Stimulated activated CD8-positive, alpha-beta memory T cell treated with anti-CD3 and anti-CD28 coated beads, Interleukin-12 subunit alpha, Interleukin-12 subunit beta, amount 100 ng/mL, for 24 hours (primary cell): ENCODE data around the gene UBE2D4.
"Not testable (repeated sequence)": the region's sequence is repeated elsewhere in the genome, so short reads cannot be mapped to it uniquely, and the experiment has no call there.

ENCODE experiments used
- DNase-seq: peaks from one replicate; pipeline ENCODE4 v3.0.0-alpha.2; 2020; ENCODE audit errors: extremely low read depth

The UBE2D4 gene

DNA sequence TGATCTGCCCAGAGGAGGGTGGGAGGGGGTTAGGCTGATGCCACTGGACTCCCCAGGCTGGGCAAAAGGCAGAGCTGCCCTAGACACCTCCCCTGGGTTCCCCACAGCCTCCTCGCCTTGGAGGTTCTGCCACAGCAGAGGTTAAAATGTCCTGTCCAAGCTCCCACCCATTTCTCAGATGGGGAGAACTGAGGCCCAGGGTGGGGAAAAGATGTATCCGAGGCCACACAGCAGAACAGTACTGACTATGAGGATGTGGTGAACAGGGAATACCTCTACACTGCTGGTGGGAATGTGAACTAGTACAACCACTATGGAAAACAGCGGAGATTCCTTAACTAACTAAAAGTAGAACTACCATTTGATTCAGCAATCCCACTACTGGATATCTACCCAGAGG is 40.2 kb downstream of the UBE2D4 start:
- DNase-seq = not testable (repeated sequence)

GRCh38 chr7:43968172-43969040 is 42.2 kb downstream of the UBE2D4 start:
- DNase-seq = not testable (repeated sequence)

DNA sequence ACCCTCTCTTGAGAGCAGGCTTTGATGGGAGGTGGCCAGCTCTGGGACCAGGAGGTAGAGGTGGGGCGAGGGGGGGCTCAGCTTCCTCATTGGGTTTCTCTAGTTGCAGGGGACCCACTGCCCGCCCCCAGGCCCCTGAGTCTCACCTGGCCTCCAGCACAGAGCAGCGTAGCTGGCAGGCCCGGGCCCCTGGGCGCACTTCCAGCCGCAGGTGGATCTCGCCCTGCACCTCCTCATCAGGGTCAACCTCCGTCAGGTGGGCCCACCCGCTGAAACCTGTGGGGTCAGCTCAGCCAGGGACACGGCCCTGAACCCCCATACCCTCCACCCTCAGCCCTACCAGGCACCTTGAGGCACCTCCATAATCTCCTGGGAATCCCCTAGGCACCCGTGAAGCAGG is 43.4 kb downstream of the UBE2D4 start:
- DNase-seq = not testable (repeated sequence)

DNA sequence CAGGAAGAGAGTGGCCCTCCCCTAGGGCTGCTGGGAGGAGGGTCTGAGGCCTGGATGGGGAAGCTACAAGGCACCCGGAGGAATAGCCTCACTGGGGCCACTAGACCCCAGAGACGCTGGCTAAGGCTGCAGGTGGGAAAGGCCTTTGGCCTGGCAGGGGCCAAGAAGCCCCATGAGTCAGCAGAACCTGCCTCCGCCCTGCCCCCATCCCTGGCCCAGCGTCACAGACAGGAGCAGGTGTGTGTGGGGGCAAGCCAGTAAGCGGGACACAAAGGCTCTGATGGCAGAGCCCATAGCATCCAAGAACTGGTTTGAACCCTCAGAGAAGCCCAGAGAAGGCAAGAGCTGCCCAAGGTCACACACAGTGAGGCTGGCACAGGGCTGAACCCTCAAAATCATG is 44.5 kb downstream of the UBE2D4 start:
- not testable (repeated sequence) for DNase-seq

GRCh38 chr7:43974033-43974573 is 47.9 kb downstream of the UBE2D4 start:
- DNase-seq = not testable (repeated sequence)

- not testable (repeated sequence) for DNase-seq
Measured at GRCh38 chr7:43974725-43975482, 48.7 kb downstream of the UBE2D4 start.

DNA sequence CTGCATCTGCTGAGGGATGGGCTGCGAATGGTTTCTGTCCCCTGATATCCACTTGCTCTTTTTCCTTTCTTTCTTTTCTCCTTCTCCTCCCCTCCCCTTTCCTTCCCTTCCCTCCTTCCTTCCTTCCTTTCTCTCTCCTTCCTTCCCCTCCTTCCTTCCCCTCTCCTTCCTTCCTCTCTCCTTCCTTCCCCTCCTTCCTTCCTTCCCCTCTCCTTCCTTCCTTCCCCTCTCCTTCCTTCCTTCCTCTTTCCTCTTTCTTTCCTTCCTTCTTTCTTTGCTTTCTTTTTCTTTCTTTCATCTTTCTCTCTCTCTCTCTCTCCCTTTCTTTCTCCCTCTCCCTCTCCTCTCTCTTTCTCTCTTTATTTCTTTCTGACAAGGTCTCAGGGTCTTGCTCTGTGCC is 51.3 kb downstream of the UBE2D4 start:
- DNase-seq = no peak

- DNase-seq = not testable (repeated sequence)
Measured at GRCh38 chr7:43978102-43978501, 51.9 kb downstream of the UBE2D4 start.

GRCh38 chr7:43982848-43983247 is 56.6 kb downstream of the UBE2D4 start:
- not testable (repeated sequence) for DNase-seq

DNA sequence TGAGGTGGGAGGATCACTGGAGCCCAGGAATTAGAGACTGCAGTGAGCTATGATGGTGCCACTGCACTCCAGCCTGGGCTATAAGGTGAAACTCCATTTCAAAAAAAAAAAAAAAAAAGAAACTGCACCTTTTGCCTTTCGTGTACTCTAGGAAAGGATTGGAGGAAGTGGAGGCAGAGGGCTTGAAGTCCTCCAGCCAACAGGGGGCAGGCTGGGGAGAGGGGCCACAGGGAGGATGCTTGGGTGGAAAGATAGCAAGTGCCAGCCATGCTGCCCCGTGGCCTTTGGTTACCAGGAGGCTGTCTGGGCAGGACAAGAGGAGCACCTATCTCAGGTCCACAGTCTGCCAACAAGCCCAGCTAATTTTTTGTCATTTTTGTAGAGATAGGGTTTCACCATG is 57.5 kb downstream of the UBE2D4 start:
- not testable (repeated sequence) for DNase-seq

DNA sequence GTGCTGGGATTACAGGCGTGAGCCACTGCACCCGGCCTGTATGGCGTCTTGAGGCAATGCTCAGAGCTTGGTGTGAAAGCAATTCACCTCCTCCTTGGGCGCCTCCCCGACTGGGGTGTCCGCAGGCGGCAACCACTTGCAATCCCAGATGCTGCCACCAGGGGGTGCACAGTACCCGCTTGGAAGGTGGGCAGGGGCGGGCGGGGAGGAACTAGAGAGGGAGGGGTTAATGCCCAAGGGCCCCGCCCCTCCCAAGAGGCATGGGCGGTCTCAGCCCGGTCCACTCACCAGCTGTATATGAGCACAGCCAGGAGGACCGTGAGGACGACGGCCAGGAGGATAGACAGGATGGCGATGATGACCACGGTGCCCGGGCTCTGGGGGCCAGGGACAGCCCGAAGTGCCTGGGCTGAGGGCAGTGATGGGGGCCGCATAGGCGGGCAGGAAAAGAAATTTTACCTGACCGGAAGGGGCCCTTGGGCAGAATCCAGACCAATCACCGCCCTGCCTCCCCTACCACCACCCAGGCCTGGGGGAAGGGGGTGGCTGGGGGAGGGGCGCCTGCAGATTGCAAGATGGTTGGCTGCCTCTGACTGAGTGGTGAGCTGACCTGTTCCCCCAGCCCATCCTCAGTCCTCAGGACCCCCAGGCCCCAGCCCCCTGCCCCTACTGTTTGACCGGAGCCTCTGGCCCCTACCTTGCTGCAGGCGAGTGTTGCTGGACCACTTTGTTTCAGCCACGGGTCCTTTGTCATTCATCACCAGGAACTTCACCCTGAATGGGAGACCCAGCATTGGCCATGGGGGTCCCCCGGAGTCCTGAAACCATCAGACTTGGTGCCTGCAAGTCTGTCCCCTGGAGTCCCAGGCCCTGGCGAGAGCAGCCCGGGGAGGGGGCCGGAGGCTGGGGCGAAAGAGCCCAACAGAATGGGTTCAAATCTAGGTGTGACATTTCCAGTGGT is 59.9 kb downstream of the UBE2D4 start:
- peak; percentile 53 for DNase-seq

DNA sequence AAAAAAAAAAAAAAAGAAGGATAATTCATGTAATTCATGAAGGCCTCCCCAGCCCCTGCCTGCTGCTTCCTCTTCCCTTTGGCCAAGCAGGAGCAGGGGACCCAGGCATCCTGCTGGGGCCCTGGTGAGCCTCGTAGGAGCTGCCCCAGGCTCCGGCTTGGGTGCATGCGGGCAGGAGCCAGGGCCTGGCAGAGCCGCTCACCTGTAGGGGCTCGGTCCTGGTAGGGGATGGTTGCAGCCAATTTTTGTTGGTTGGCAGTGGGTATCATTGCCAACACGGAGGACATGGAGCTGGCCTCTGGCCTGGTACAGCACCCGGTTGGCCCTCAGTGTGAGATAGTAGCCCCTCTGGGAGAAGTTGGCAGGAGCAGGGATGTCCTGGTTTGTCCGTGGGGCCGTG is 61.2 kb downstream of the UBE2D4 start:
- not testable (repeated sequence) for DNase-seq

DNA sequence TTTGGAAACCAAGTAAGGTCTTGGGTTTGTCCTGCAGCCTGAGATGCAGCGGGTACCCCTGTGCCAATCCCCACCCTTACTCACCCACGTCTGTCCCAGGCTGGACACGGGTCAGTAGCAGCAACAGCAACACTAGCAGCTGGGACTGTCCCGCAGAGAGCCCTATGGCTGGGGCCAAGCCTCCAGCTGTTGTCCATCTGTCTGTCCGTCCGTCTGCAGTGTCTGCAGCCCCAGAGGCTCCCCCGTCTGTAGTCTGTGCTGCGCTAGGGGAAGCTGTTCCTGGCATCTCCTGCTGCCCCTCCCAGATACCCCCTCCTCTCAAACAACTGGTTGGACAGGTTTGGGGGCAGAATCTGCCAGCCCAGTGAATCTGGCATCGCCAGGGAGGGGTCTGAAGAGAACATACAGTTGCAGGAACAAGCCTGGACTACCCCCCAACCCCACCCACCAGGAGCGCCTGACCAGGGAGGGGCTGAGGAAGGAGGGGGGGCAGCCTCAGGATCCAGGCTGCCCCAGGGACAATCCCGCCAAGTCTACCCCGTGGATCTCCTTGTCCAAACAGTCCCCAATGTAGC is 63.9 kb downstream of the UBE2D4 start:
- DNase-seq = not testable (repeated sequence)

DNA sequence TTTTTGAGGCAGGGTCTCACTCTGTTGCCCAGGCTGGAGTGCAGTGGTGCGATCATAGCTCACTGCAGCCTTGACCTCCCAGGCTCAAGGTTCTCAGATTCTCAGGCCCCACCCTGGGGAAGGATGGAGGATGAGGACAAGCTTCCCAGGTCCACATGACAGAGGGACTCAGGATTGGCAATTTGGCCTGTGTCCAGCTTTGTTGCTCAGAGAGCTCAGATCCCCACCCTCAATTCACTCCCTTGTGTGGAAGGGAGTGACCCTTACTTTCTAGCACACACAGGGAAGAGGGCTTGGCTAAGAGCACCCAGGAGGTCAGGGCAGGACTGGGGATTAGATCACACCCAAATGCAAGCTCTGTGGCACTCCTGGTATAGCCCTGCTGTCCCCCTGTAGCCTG is 64.6 kb downstream of the UBE2D4 start:
- DNase-seq = not testable (repeated sequence)

GRCh38 chr7:43992896-43993295 is 66.7 kb downstream of the UBE2D4 start:
- not testable (repeated sequence) for DNase-seq

- DNase-seq = not testable (repeated sequence)
Measured at GRCh38 chr7:43994681-43995080, 68.4 kb downstream of the UBE2D4 start.

DNA sequence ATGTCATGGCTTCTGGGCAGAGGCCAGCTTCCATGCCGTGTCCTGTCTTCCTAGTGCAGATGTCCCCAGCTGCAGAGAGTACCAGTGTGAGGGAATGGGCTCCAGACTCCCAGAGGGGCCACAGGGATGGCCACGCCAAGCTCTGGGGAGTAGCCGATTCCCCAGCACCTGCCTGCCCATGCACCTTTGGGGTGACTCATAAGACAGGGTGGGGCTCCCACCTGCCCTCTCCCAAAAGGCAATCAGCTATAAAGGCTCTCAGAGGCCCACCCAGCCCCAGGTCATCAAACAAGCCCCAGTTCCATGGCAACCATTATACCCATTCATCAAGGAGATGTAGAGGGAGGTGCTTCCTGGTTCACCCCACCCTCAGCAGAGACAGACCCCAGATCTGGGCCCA is 71.3 kb downstream of the UBE2D4 start, which contains the start of gene SPDYE1:
SPDYE1 (plus strand) TSS at position 366 of the 400 bp plus-strand sequence. CDS start 2,053 bp downstream, outside the sequence.
- DNase-seq = not testable (repeated sequence)
